Measurements from ENCODE around the gene CPNE7. TPM values are rescaled to one million over a fixed set of nuclear protein-coding genes. Genes with fewer than 3 reads are reported as not detected.

The CPNE7 gene
- total RNA-seq, 4 donors from 2014 or later, result 0.44 to 1.1 TPM; not detected in 2

GRCh38 chr16:89612415-89613166 is 37.0 kb downstream of the CPNE7 start:
- H3K4me1 ChIP-seq, result no peaks in the 10 kb centered on the region
- no peak for DNase-seq
- WGBS, 2 donors, result 88 to 90% methylated on average over 20 of the region's 20 CpGs
- intact Hi-C loops (cut with DNase I), result no loop called here
- no peaks in the 10 kb centered on the region for H3K27me3 ChIP-seq
- no peak for TF ChIP-seq POLR2A (IDR thresholded peaks at IDR 0.05)
- H3K27ac ChIP-seq, result no peak overlapping the region
- no peaks in the 10 kb centered on the region for H3K36me3 ChIP-seq
- no peak overlapping the region for H3K4me3 ChIP-seq (replicated peaks in 1 of 3)
- no peaks in the 10 kb centered on the region for H3K9me3 ChIP-seq

- no peak for DNase-seq
- no peak within 1 kb of the TSS for H3K27ac ChIP-seq
- no peak within 1 kb of the TSS for H3K4me3 ChIP-seq (replicated peaks in 1 of 3)
Observed at GRCh38 chr16:89613231-89613953, 37.8 kb downstream of the CPNE7 start, which contains the start of gene DPEP1. DPEP1 (plus strand) TSS chr16:89613642; CDS start chr16:89630411, 16,769 bp downstream.

GRCh38 chr16:89613954-89614459 is 38.4 kb downstream of the CPNE7 start:
- intact Hi-C loops (cut with DNase I), result no loop called here
- peaks cover 0 to 4% of the 10 kb centered on the region in 2 donors for H3K4me1 ChIP-seq
- no peak for DNase-seq
- no peaks in the 10 kb centered on the region for H3K36me3 ChIP-seq
- no peak overlapping the region for H3K27ac ChIP-seq
- no peak overlapping the region for H3K4me3 ChIP-seq (replicated peaks in 1 of 3)
- TF ChIP-seq POLR2A (IDR thresholded peaks at IDR 0.05), result no peak
- 94 to 95% methylated on average over 10 to 20 of the region's 22 CpGs for WGBS, 2 donors
- H3K9me3 ChIP-seq, result no peaks in the 10 kb centered on the region
- no peaks in the 10 kb centered on the region for H3K27me3 ChIP-seq

More at GRCh38 chr16:89613231-89613953, 37.8 kb downstream of the CPNE7 start, which contains the start of gene DPEP1:
- TF ChIP-seq POLR2A (IDR thresholded peaks at IDR 0.05), result no peak
- TF ChIP-seq, protein P1, sequence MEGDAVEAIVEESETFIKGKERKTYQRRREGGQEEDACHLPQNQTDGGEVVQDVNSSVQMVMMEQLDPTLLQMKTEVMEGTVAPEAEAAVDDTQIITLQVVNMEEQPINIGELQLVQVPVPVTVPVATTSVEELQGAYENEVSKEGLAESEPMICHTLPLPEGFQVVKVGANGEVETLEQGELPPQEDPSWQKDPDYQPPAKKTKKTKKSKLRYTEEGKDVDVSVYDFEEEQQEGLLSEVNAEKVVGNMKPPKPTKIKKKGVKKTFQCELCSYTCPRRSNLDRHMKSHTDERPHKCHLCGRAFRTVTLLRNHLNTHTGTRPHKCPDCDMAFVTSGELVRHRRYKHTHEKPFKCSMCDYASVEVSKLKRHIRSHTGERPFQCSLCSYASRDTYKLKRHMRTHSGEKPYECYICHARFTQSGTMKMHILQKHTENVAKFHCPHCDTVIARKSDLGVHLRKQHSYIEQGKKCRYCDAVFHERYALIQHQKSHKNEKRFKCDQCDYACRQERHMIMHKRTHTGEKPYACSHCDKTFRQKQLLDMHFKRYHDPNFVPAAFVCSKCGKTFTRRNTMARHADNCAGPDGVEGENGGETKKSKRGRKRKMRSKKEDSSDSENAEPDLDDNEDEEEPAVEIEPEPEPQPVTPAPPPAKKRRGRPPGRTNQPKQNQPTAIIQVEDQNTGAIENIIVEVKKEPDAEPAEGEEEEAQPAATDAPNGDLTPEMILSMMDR (IDR thresholded peaks at IDR 0.05), result no peak
- WGBS, 2 donors, result 79 to 81% methylated on average over 18 to 19 of the region's 19 CpGs
- H3K27me3 ChIP-seq, result no peaks in the 10 kb centered on the region
- no peaks in the 10 kb centered on the region for H3K9me3 ChIP-seq
- H3K4me1 ChIP-seq, result peaks cover 0 to 2% of the 10 kb centered on the region in 2 donors
- H3K36me3 ChIP-seq, result no peaks in the 10 kb centered on the region
- intact Hi-C loops (cut with DNase I), result no loop called here

DNA sequence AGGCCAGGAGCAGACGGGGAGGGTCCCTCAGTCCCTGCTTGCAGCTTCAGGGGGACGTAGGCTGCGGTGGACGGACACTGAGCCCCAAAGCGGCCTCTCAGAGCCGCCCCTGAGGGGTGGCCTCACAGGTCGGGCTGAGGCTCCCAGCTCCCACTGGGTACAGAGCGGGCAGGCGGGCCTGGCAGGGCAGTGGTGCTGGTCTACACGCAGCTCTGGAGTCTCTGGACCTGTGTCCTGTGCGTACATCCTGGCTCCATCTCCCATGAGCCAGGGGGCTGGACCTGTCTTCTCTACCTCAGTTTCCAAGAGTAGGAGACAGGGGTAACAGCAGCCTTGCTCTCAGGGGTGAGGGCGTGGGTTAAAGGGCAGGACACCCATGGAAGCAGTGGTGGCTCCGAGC is 39.6 kb downstream of the CPNE7 start:
- DNase-seq, result no peak
- intact Hi-C loops (cut with DNase I), result no loop called here
- H3K9me3 ChIP-seq, result no peaks in the 10 kb centered on the region
- H3K27ac ChIP-seq, result no peak overlapping the region
- WGBS, 2 donors, result 86 to 95% methylated on average over 4 to 8 of the region's 13 CpGs
- H3K36me3 ChIP-seq, result no peaks in the 10 kb centered on the region
- H3K4me1 ChIP-seq, result peaks cover 0 to 4% of the 10 kb centered on the region in 2 donors
- no peak overlapping the region for H3K4me3 ChIP-seq (replicated peaks in 1 of 3)
- TF ChIP-seq, protein P1 (IDR thresholded peaks at IDR 0.05), result no peak
- TF ChIP-seq POLR2A (IDR thresholded peaks at IDR 0.05), result no peak
- H3K27me3 ChIP-seq, result no peaks in the 10 kb centered on the region

DNA sequence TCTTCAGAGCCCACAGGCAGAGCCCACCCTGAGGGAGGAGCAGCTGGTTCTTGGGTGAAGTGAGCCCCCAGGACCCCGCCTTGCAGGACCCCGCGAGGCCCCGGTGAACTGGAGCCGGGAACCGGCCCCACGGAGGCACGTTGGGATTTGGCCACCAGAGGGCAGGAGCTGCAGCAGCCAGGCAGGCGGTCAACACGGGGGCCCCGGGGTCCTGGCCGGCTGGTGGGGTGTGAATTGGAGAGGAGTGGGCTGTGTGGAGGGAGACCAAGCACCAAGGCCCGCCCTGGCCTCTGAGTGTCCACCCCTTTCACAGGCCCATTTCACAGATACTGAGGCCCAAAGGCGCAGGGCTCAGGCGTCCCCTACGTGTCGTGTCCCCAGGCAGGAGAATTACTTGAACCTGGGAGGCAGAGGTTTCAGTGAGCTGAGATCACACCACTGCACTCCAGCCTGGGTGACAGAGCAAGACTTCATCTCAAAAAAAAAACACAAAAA is 40.1 kb downstream of the CPNE7 start:
- TF ChIP-seq, protein P1 (IDR thresholded peaks at IDR 0.05), result peak in 4 of 6 experiments; percentile 25 to 39 (median 33)
- TF ChIP-seq POLR2A (IDR thresholded peaks at IDR 0.05), result no peak
- no peak overlapping the region for H3K4me3 ChIP-seq (replicated peaks in 1 of 3)
- H3K9me3 ChIP-seq, result no peaks in the 10 kb centered on the region
- no peaks in the 10 kb centered on the region for H3K27me3 ChIP-seq
- H3K36me3 ChIP-seq, result no peaks in the 10 kb centered on the region
- no peak for DNase-seq
- 48 to 66% methylated on average over 7 to 12 of the region's 17 CpGs for WGBS, 2 donors
- peaks cover 0 to 4% of the 10 kb centered on the region in 2 donors for H3K4me1 ChIP-seq
- H3K27ac ChIP-seq, result no peak overlapping the region
- intact Hi-C loops (cut with DNase I), result no loop called here
